ENCODE measurements around the gene PRUNE2. TPM values are rescaled to one million over a fixed set of nuclear protein-coding genes. Genes with fewer than 3 reads are reported as not detected.

PRUNE2 gene
- total RNA-seq, 2 experiments from 2014 or later: 0.53 to 0.57 TPM

Other genes with a start within 250 kb of the PRUNE2 start
- not detected for gene PCA3, start 141.7 kb downstream of the PRUNE2 start, total RNA-seq
- not detected for gene FOXB2, start 113.5 kb upstream of the PRUNE2 start, total RNA-seq

Data from activated CD4-positive, alpha-beta T cell treated with anti-CD3 and anti-CD28 coated beads for 36 hours (primary cell).